ENCODE results near the gene ITCH. TPM values are rescaled to one million over a fixed set of nuclear protein-coding genes. Genes with fewer than 3 reads are reported as not detected.

ITCH gene
- polyA plus RNA-seq, 3 donors = 13.3 to 26.6 (median 19.9) TPM

DNA sequence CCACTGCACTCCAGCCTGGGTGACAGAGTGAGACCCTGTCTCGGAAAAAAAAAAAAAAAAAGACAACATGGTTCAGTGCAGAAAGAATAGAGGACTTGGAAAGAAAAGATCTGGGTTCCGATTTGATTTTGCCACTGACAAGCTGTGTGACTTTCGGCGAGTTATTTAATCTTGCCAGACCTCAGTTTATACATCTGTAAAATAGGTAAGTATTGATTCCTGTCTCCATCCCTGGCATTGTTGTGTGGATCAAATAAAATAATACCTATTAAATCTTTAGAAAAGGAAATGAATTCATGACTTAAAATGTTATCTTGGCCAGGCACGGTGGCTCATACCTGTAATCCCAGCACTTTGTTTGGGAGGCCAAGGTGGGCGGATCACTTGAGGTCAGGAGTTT, 7.0 kb downstream of the ITCH start:
- no peak overlapping the region for H3K4me3 ChIP-seq (replicated peaks in 1 of 3; ENCODE audit: low read depth in 2 of 3, low read length in 3 of 3)
- H4K20me1 ChIP-seq (ENCODE audit: insufficient read depth, low read length) = peaks cover 91% of the 10 kb centered on the region
- H3K9ac ChIP-seq (ENCODE audit: insufficient read depth, low read length, poor library complexity, severe bottlenecking) = no peak overlapping the region
- H3K27me3 ChIP-seq (ENCODE audit: control insufficient read depth in 2 of 2, insufficient read depth in 2 of 2, low read length in 2 of 2) = no peaks in the 10 kb centered on the region
- TF ChIP-seq, protein P1, sequence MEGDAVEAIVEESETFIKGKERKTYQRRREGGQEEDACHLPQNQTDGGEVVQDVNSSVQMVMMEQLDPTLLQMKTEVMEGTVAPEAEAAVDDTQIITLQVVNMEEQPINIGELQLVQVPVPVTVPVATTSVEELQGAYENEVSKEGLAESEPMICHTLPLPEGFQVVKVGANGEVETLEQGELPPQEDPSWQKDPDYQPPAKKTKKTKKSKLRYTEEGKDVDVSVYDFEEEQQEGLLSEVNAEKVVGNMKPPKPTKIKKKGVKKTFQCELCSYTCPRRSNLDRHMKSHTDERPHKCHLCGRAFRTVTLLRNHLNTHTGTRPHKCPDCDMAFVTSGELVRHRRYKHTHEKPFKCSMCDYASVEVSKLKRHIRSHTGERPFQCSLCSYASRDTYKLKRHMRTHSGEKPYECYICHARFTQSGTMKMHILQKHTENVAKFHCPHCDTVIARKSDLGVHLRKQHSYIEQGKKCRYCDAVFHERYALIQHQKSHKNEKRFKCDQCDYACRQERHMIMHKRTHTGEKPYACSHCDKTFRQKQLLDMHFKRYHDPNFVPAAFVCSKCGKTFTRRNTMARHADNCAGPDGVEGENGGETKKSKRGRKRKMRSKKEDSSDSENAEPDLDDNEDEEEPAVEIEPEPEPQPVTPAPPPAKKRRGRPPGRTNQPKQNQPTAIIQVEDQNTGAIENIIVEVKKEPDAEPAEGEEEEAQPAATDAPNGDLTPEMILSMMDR (IDR thresholded peaks at IDR 0.05) = no peak
- no peak overlapping the region for H2AFZ ChIP-seq (ENCODE audit: insufficient read depth, low read depth, low read length, poor library complexity, severe bottlenecking)
- Mint-ChIP-seq H3K36me3 (peaks cover 46 to 60% of the 10 kb centered on the region in 2 donors), H3K4me3 (no peak overlapping the region), H3K27ac (peak overlapping the region in 1 of 7 donors; percentile 10), H3K9me3 (no peaks in the 10 kb centered on the region), H3K4me1 (peaks cover 27% of the 10 kb centered on the region), H3K27me3 (ENCODE audit: low read depth in 3 of 3) (peaks cover 0 to 3% (median 0%) of the 10 kb centered on the region in 3 donors)
- H3K9me3 ChIP-seq (replicated peaks in 1 of 2; ENCODE audit: control insufficient read depth in 1 of 2, insufficient read depth in 1 of 2, low read length in 2 of 2) = no peaks in the 10 kb centered on the region
- H3K4me1 ChIP-seq (ENCODE audit: control insufficient read depth in 1 of 2, insufficient read depth in 2 of 2, low read length in 2 of 2) = peaks cover 16 to 18% of the 10 kb centered on the region in 2 donors
- no peak for DNase-seq
- WGBS (ENCODE audit: insufficient coverage) = no CpG with 5 or more reads among the region's 6 CpGs
- intact Hi-C loops (cut with micrococcal nuclease) = no loop called here
- H3K27ac ChIP-seq (ENCODE audit: low read depth in 1 of 2, low read length in 2 of 2) = no peak overlapping the region
- H3K36me3 ChIP-seq (replicated peaks in 1 of 2; ENCODE audit: control insufficient read depth in 1 of 2, insufficient read depth in 2 of 2, low read length in 2 of 2) = peaks cover 25 to 60% of the 10 kb centered on the region in 2 donors
- no peak overlapping the region for H3K4me2 ChIP-seq (replicated peaks; ENCODE audit: extremely low read depth, low read length, poor library complexity, severe bottlenecking)
- peaks cover 86% of the 10 kb centered on the region for H3K79me2 ChIP-seq (ENCODE audit: insufficient read depth, low read length)

DNA sequence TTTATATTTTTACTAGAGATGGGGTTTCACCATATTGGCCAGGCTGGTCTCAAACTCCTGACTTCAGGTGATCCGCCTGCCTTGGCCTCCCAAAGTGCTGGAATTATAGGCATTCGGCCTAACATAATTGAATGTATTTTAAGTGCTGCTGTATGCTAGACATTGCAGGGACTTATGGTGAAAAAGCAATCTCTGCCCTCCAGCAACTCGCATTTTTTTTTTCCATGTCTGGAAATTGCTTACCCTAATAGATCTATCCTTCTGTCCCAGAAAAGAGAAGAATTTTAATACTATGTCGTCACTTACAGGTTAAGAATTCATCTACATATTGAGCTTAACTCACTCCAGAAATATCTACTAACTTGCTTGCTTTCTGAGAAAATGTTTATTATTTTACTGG, 10.4 kb downstream of the ITCH start:
- H3K36me3 ChIP-seq (replicated peaks in 1 of 2; ENCODE audit: control insufficient read depth in 1 of 2, insufficient read depth in 2 of 2, low read length in 2 of 2) = peaks cover 34 to 79% of the 10 kb centered on the region in 2 donors
- H3K9ac ChIP-seq (ENCODE audit: insufficient read depth, low read length, poor library complexity, severe bottlenecking) = no peak overlapping the region
- H3K36me3 Mint-ChIP-seq = peaks cover 48 to 71% of the 10 kb centered on the region in 2 donors
- H3K9me3 Mint-ChIP-seq = no peaks in the 10 kb centered on the region
- intact Hi-C loops (cut with micrococcal nuclease) = no loop called here
- WGBS (ENCODE audit: insufficient coverage) = no CpG with 5 or more reads among the region's 4 CpGs
- no peaks in the 10 kb centered on the region for H3K4me1 ChIP-seq (ENCODE audit: control insufficient read depth in 1 of 2, insufficient read depth in 2 of 2, low read length in 2 of 2)
- no peak overlapping the region for H3K27ac ChIP-seq (ENCODE audit: low read depth in 1 of 2, low read length in 2 of 2)
- H3K9me3 ChIP-seq (replicated peaks in 1 of 2; ENCODE audit: control insufficient read depth in 1 of 2, insufficient read depth in 1 of 2, low read length in 2 of 2) = no peaks in the 10 kb centered on the region
- H3K27me3 ChIP-seq (ENCODE audit: control insufficient read depth in 2 of 2, insufficient read depth in 2 of 2, low read length in 2 of 2) = no peaks in the 10 kb centered on the region
- DNase-seq = no peak
- H3K4me2 ChIP-seq (replicated peaks; ENCODE audit: extremely low read depth, low read length, poor library complexity, severe bottlenecking) = no peak overlapping the region
- no peak overlapping the region for H3K4me3 Mint-ChIP-seq
- no peaks in the 10 kb centered on the region for H3K27me3 Mint-ChIP-seq (ENCODE audit: low read depth in 3 of 3)
- no peak overlapping the region for H3K27ac Mint-ChIP-seq
- peaks cover 85% of the 10 kb centered on the region for H3K79me2 ChIP-seq (ENCODE audit: insufficient read depth, low read length)
- H3K4me3 ChIP-seq (replicated peaks in 1 of 3; ENCODE audit: low read depth in 2 of 3, low read length in 3 of 3) = no peak overlapping the region
- TF ChIP-seq, protein P1 (IDR thresholded peaks at IDR 0.05) = no peak
- H4K20me1 ChIP-seq (ENCODE audit: insufficient read depth, low read length) = peaks cover 92% of the 10 kb centered on the region
- no peaks in the 10 kb centered on the region for H3K4me1 Mint-ChIP-seq
- H2AFZ ChIP-seq (ENCODE audit: insufficient read depth, low read depth, low read length, poor library complexity, severe bottlenecking) = no peak overlapping the region
